Stimulated activated CD4-positive, alpha-beta T cell treated with anti-CD3 and anti-CD28 coated beads, TNF-alpha, amount 100 ng/mL, for 48 hours (primary cell): ENCODE data around the gene FKBP6.
"Not testable (repeated sequence)": the region's sequence is repeated elsewhere in the genome, so short reads cannot be mapped to it uniquely, and the experiment has no call there.

Experiments used
- DNase-seq, 3 donors: peaks; one replicate each; pipeline ENCODE4 v3.0.0-alpha.2; 2020; ENCODE audit warnings: low read depth in 3 of 3

FKBP6 gene

DNA sequence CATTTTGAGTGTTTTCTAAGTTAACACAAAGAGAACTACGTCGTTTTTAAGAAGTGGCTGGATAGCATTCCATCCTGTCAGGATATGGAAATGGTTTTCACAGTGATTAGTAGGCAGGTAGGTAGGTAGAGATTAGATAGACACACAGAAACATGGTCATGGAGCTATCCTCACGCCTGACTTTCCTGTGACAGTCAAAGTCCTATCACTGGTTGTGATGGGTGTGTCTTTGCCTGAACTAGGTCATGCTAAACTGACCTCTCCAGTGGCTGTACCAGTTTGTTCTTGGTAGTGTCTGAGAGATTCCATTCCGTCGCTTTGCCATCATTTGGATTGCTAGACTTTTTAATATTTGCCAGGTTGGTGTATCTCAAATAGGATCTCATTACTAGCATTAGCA lies 28.2 kb downstream of the FKBP6 start:
- no peak for DNase-seq

GRCh38 chr7:73358590-73359275 lies 30.8 kb downstream of the FKBP6 start:
- DNase-seq: no peak

GRCh38 chr7:73359306-73359705 lies 31.3 kb downstream of the FKBP6 start:
- DNase-seq: no peak

- no peak for DNase-seq
Measured at GRCh38 chr7:73359746-73360375, 31.9 kb downstream of the FKBP6 start.

DNA sequence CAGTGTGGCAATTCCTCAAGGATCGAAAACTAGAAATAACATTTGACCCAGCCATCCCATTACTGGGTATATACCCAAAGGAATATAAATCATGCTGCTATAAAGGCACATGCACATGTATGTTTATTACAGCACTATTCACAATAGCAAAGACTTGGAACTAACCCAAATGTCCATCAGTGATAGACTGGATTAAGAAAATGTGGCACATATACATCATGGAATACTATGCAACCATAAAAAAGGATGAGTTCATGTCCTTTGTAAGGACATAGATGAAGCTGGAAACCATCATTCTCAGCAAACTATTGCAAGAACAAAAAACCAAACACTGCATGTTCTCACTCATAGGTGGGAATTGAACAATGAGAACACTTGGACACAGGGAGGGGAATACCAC lies 32.6 kb downstream of the FKBP6 start:
- DNase-seq: not testable (repeated sequence)

GRCh38 chr7:73363225-73364005 lies 35.5 kb downstream of the FKBP6 start:
- DNase-seq: no peak

DNA sequence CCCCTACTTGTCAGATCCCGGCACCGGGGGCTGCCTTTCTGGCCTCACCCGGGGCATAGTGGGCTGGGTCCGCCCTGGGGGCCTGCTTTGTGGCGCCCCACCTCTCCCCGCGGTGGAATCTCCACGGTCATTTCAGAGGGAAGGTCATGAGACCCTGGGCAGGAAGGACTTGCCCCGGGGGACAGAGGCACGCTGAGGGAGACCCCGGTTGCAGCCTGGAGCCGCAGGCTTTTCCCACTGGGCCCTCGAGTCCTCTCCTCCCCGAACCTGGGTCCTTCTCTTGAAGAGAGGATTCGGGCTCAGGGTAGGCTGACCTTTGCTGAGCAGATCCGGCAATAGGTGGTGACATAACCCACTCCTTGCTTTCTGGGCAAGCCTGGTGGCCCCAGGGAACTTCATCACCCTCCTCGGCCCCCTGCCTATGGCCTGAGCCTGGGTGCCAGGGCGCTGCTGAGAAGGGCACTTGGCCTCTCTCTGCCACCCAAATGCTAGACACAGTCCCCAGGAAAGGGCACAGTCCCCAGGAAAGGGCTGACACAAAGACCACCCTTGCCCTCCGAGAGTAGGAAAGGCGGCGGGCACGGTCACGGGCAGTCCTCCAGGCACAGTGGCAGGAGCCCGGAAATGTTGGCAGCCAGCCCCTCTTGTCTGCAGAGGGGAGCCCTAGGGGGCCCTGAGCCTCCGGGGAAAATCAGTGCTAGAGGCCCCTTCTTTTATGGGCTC lies 36.2 kb downstream of the FKBP6 start:
- DNase-seq: no peak

DNA sequence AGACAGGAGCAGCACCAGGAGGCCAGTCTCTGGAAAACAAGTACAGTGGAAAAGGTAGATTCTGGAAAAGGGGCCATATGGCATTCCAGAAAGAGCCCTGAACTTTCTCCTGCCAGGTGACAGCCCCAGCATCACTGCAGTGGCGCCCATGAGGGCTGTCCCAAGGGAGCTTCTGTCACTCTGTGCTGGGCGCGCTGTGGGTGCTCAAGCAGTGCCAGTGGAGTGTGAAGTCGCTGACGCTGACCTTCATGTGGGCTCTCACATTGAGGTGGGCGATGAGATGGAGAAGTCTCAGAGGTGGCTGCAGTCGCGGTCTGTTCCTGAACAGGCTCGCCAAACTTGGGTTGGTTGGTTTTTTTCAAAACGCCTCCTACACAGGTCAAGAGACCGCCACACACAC lies 38.2 kb downstream of the FKBP6 start:
- no peak for DNase-seq

DNA sequence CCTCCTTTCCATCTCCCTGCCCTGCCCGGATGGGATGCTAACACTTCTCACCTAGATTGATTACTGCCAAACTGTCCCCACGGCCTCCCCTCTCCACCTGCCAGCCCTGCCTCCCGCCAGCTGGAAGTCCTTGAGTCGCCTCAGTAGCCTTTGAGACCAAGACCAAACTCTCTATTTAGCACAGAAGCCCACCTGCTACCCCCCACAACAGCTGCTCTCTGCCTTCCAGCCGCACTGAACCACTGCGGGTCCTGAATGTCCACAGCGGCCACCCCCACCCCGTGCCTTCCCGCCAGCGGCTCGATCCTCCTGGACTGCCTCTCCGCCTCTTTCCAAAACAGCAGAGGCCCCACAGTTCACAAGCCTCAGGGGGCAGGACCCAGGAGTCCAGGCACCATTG lies 39.0 kb downstream of the FKBP6 start:
- no peak for DNase-seq

DNA sequence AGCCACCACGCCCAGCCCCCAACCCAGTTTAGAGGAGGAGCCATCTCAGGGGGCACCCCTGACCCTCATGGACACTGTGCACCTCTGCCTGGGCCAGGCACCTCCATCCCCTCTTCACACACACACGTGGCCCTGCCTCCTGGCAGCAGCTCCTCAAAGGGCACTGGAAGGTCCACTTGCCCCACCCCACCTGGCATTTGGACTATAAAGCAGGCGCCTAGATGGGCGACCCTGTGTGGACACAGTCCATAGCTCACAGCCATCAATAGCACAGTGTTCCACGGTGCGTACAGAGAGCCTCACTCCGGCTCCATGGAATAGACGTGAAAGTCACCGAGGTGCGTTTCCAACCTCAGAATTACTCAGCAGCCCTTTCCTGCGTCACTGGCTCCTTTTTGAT lies 41.0 kb downstream of the FKBP6 start:
- no peak for DNase-seq

GRCh38 chr7:73369622-73370021 lies 41.7 kb downstream of the FKBP6 start:
- no peak for DNase-seq

- no peak for DNase-seq
Measured at GRCh38 chr7:73373741-73374140, 45.8 kb downstream of the FKBP6 start.

DNA sequence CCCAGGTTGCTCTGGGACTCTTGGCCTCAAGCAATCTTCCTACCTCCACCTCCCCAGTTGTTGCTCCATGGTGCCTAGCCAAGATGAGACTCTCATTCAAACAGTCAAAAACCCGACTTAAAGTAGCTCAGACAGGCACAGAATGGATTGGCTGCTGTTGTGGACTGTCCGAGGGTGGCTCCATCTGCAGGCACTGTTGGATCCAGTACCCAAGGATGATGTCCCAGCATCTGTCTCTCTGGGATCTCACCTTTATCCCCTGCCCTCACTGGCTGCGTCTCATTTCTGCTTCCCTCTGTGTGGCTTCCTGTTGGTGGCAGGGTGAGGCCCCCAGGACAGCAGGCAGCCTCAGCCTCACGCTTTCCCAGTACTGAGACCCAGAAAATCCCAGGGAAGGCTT lies 48.3 kb downstream of the FKBP6 start:
- not testable (repeated sequence) for DNase-seq

- no peak for DNase-seq
Measured at GRCh38 chr7:73376671-73377412, 48.9 kb downstream of the FKBP6 start.

- DNase-seq: not testable (repeated sequence)
Measured at GRCh38 chr7:73377413-73378200, 49.6 kb downstream of the FKBP6 start.

DNA sequence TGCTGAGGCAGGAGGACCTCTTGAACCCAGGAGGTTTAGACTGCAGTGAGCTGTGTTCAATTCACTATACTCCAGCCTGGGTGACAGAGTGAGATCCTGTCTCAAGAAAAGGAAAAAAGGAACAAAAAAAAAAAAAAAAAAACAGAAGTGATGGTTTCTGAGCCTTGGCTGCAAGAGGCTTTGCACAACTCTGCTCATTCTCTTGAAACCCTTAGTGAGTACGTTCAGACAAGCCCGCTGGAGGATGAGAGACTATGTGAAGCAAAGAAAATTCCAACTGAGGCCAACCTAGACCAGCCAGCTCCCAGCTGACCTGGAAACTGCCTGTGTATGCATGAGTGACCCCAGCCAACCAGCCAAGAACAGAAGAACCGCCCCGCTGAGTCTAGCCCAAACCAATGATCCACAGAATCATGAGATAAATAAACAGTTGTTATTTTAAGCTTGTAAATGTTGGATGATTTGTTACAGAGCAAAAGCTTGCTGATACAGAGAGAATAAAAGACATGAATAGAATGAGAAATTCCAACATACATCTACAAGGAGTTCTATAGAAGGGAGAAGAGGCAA lies 55.1 kb downstream of the FKBP6 start:
- DNase-seq: no peak

DNA sequence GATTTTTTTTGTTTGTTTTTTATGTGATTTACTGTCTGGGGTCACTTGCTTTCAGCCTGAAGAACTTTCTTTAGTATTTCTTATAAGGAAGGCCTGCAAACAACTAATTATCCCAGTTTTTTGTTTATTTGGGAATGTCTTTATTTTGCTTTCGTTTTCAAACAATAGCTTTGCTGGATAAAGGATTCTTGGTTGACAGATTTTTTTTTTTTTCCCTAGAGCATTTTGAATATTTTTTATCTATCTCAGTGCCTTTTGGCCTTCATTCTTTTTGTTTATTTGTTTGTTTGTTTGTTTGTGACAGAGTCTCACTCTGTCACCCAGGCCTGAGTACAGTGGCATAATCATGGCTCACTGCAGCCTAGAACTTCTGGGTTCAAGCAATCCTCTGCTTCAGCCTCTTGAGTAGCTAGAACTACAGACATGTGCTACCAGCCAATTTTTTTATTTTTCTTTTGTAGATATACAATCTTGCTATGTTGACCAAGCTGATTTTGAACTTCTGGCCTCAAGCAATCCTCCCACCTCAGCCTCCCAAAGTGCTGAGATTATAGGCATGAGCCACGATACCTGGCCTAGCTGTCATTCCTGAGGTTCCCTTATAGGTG lies 59.4 kb downstream of the FKBP6 start:
- no peak for DNase-seq

DNA sequence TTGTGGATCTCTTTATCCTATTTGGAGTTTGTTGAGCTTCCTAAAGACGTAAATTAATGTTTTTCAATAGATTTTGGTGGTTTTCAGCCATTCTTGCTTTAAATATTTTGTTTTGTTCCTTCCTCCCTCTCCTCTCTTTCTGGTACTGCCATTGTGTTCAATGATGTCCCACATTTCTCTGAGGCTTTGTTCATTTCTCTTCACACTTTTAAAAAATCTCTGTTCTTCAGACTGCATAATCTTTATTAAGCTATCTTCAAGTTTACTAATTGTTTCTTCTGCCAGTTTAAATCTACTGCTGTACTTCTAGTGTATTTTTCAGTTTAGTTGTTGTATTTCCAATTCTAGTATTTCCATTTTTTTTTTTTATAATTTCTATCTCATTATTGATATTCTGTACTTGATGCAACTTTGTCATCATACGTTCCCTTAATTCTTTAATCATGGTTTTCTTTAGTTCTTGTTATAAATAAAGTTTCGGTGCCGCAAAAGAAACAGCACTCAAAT lies 60.0 kb downstream of the FKBP6 start:
- no peak for DNase-seq

- no peak for DNase-seq
Measured at GRCh38 chr7:73391396-73391795, 63.4 kb downstream of the FKBP6 start.

- DNase-seq: no peak
Measured at GRCh38 chr7:73394422-73394821, 66.5 kb downstream of the FKBP6 start.
